Measurements from ENCODE around the gene DNAH14.
"Not testable (repeated sequence)": the region's sequence is repeated elsewhere in the genome, so short reads cannot be mapped to it uniquely, and the experiment has no call there.

DNAH14 gene

GRCh38 chr1:225191199-225191753, 261.8 kb downstream of the DNAH14 start:
- DNase-seq = no peak
- Mint-ChIP-seq H3K36me3 (ENCODE audit: low read depth) (no peaks in the 10 kb centered on the region), H3K4me3 (no peak overlapping the region), H3K4me1 (ENCODE audit: low read depth) (no peaks in the 10 kb centered on the region), H3K27ac (no peak overlapping the region), H3K9me3 (peaks cover 19% of the 10 kb centered on the region), H3K27me3 (peaks cover 4% of the 10 kb centered on the region)

- no peak for DNase-seq
- Mint-ChIP-seq H3K27ac (no peak overlapping the region), H3K4me3 (no peak overlapping the region), H3K4me1 (ENCODE audit: low read depth) (no peaks in the 10 kb centered on the region), H3K27me3 (no peaks in the 10 kb centered on the region), H3K9me3 (no peaks in the 10 kb centered on the region), H3K36me3 (ENCODE audit: low read depth) (no peaks in the 10 kb centered on the region)
These were observed 272.0 kb downstream of the DNAH14 start for GRCh38 chr1:225201447-225201846.

GRCh38 chr1:225207791-225208190, 278.3 kb downstream of the DNAH14 start:
- Mint-ChIP-seq H3K27me3 (peaks cover 20% of the 10 kb centered on the region), H3K36me3 (ENCODE audit: low read depth) (no peaks in the 10 kb centered on the region), H3K4me3 (no peak overlapping the region), H3K27ac (no peak overlapping the region), H3K9me3 (peaks cover 9% of the 10 kb centered on the region), H3K4me1 (ENCODE audit: low read depth) (no peaks in the 10 kb centered on the region)
- no peak for DNase-seq

GRCh38 chr1:225209153-225209552, 279.7 kb downstream of the DNAH14 start:
- no peak overlapping the region for H3K27ac Mint-ChIP-seq
- H3K4me3 Mint-ChIP-seq = no peak overlapping the region
- H3K36me3 Mint-ChIP-seq (ENCODE audit: low read depth) = no peaks in the 10 kb centered on the region
- no peak for DNase-seq
- no peaks in the 10 kb centered on the region for H3K4me1 Mint-ChIP-seq (ENCODE audit: low read depth)
- H3K27me3 Mint-ChIP-seq = peaks cover 20% of the 10 kb centered on the region
- peaks cover 9% of the 10 kb centered on the region for H3K9me3 Mint-ChIP-seq

GRCh38 chr1:225210180-225210579, 280.7 kb downstream of the DNAH14 start:
- peaks cover 20% of the 10 kb centered on the region for H3K27me3 Mint-ChIP-seq
- H3K4me1 Mint-ChIP-seq (ENCODE audit: low read depth); H3K4me3 Mint-ChIP-seq; H3K36me3 Mint-ChIP-seq (ENCODE audit: low read depth); H3K9me3 Mint-ChIP-seq; DNase-seq; H3K27ac Mint-ChIP-seq: not testable (repeated sequence)

GRCh38 chr1:225211694-225212442, 282.4 kb downstream of the DNAH14 start:
- H3K27me3 Mint-ChIP-seq = peaks cover 25% of the 10 kb centered on the region
- not testable (repeated sequence) for H3K4me1 Mint-ChIP-seq (ENCODE audit: low read depth); H3K27ac Mint-ChIP-seq; DNase-seq; H3K9me3 Mint-ChIP-seq; H3K4me3 Mint-ChIP-seq; H3K36me3 Mint-ChIP-seq (ENCODE audit: low read depth)

GRCh38 chr1:225224287-225224686, 294.8 kb downstream of the DNAH14 start:
- Mint-ChIP-seq H3K27ac (no peak overlapping the region), H3K4me3 (no peak overlapping the region), H3K9me3 (no peaks in the 10 kb centered on the region), H3K36me3 (ENCODE audit: low read depth) (no peaks in the 10 kb centered on the region), H3K27me3 (peaks cover 8% of the 10 kb centered on the region), H3K4me1 (ENCODE audit: low read depth) (no peaks in the 10 kb centered on the region)
- no peak for DNase-seq

GRCh38 chr1:225225681-225226080, 296.2 kb downstream of the DNAH14 start:
- Mint-ChIP-seq H3K4me3 (no peak overlapping the region), H3K4me1 (ENCODE audit: low read depth) (no peaks in the 10 kb centered on the region), H3K9me3 (no peaks in the 10 kb centered on the region), H3K27ac (no peak overlapping the region), H3K27me3 (peaks cover 4% of the 10 kb centered on the region), H3K36me3 (ENCODE audit: low read depth) (no peaks in the 10 kb centered on the region)
- DNase-seq = no peak

GRCh38 chr1:225228871-225229303, 299.4 kb downstream of the DNAH14 start:
- Mint-ChIP-seq H3K27ac (no peak overlapping the region), H3K27me3 (no peaks in the 10 kb centered on the region), H3K9me3 (no peaks in the 10 kb centered on the region), H3K4me1 (ENCODE audit: low read depth) (no peaks in the 10 kb centered on the region), H3K36me3 (ENCODE audit: low read depth) (no peaks in the 10 kb centered on the region), H3K4me3 (no peak overlapping the region)
- DNase-seq = no peak

- H3K36me3 Mint-ChIP-seq (ENCODE audit: low read depth); H3K4me3 Mint-ChIP-seq; H3K27me3 Mint-ChIP-seq; H3K4me1 Mint-ChIP-seq (ENCODE audit: low read depth); H3K9me3 Mint-ChIP-seq; H3K27ac Mint-ChIP-seq; DNase-seq: not testable (repeated sequence)
These were observed 300.0 kb downstream of the DNAH14 start for GRCh38 chr1:225229429-225229828.

- Mint-ChIP-seq H3K4me1 (ENCODE audit: low read depth) (no peaks in the 10 kb centered on the region), H3K36me3 (ENCODE audit: low read depth) (no peaks in the 10 kb centered on the region), H3K27ac (no peak overlapping the region), H3K27me3 (no peaks in the 10 kb centered on the region), H3K4me3 (no peak overlapping the region), H3K9me3 (no peaks in the 10 kb centered on the region)
- no peak for DNase-seq
These were observed 301.0 kb downstream of the DNAH14 start for GRCh38 chr1:225230483-225230882.

- DNase-seq; H3K9me3 Mint-ChIP-seq; H3K27ac Mint-ChIP-seq; H3K36me3 Mint-ChIP-seq (ENCODE audit: low read depth); H3K4me1 Mint-ChIP-seq (ENCODE audit: low read depth); H3K4me3 Mint-ChIP-seq: not testable (repeated sequence)
- peaks cover 19% of the 10 kb centered on the region for H3K27me3 Mint-ChIP-seq
These were observed 303.5 kb downstream of the DNAH14 start for GRCh38 chr1:225232930-225233329.

- Mint-ChIP-seq H3K36me3 (ENCODE audit: low read depth) (no peaks in the 10 kb centered on the region), H3K4me3 (no peak overlapping the region), H3K9me3 (peaks cover 7% of the 10 kb centered on the region), H3K4me1 (ENCODE audit: low read depth) (no peaks in the 10 kb centered on the region), H3K27ac (no peak overlapping the region), H3K27me3 (peaks cover 48% of the 10 kb centered on the region)
- DNase-seq = no peak
These were observed 313.1 kb downstream of the DNAH14 start for GRCh38 chr1:225242611-225243010.

- Mint-ChIP-seq H3K27ac (no peak overlapping the region), H3K4me3 (no peak overlapping the region), H3K4me1 (ENCODE audit: low read depth) (no peaks in the 10 kb centered on the region), H3K27me3 (peaks cover 25% of the 10 kb centered on the region), H3K36me3 (ENCODE audit: low read depth) (no peaks in the 10 kb centered on the region), H3K9me3 (no peaks in the 10 kb centered on the region)
- DNase-seq = no peak
These were observed 321.0 kb downstream of the DNAH14 start for GRCh38 chr1:225250432-225250831.

GRCh38 chr1:225253173-225253572, 323.7 kb downstream of the DNAH14 start:
- H3K27ac Mint-ChIP-seq = no peak overlapping the region
- H3K9me3 Mint-ChIP-seq = no peaks in the 10 kb centered on the region
- no peaks in the 10 kb centered on the region for H3K4me1 Mint-ChIP-seq (ENCODE audit: low read depth)
- no peaks in the 10 kb centered on the region for H3K36me3 Mint-ChIP-seq (ENCODE audit: low read depth)
- no peak overlapping the region for H3K4me3 Mint-ChIP-seq
- DNase-seq = no peak
- H3K27me3 Mint-ChIP-seq = peaks cover 11% of the 10 kb centered on the region

Data from activated T-cell treated with anti-CD3 and anti-CD28 coated beads, Interleukin-2, amount 50 U/mL, for 24 hours (primary cell).